ENCODE results near the gene TOLLIP.

DNA sequence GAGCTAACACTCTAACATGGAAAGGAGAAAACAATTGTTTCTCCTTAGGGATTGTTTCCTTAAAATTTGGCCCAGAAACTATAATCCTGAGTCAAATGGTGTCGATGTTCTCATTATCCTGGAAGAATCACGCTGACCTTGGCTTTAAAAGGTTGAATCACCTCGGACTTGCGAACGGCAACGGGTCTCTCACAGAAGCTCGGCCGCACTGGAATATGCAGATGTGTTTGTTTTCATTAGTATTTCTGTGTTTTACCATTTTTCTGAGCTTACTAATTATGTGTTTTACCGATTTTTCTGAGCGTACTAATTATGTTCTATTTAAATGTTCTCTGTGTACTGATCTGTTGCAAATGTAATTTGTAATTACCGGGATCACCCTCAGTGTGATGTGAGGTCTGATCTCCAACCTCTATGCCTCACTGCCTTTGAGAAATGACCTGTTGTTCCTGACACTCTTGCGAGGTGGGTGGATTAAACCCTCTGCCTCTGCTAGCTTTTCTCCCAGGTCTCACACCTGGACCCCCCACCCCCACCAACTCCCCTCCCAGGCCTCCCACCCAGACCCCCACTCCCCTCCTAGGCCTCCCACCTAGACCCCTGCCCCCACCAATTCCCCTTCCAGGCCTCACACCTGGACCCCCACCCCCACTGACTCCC is 42.0 kb upstream of the TOLLIP start:
- TF ChIP-seq, protein P1, sequence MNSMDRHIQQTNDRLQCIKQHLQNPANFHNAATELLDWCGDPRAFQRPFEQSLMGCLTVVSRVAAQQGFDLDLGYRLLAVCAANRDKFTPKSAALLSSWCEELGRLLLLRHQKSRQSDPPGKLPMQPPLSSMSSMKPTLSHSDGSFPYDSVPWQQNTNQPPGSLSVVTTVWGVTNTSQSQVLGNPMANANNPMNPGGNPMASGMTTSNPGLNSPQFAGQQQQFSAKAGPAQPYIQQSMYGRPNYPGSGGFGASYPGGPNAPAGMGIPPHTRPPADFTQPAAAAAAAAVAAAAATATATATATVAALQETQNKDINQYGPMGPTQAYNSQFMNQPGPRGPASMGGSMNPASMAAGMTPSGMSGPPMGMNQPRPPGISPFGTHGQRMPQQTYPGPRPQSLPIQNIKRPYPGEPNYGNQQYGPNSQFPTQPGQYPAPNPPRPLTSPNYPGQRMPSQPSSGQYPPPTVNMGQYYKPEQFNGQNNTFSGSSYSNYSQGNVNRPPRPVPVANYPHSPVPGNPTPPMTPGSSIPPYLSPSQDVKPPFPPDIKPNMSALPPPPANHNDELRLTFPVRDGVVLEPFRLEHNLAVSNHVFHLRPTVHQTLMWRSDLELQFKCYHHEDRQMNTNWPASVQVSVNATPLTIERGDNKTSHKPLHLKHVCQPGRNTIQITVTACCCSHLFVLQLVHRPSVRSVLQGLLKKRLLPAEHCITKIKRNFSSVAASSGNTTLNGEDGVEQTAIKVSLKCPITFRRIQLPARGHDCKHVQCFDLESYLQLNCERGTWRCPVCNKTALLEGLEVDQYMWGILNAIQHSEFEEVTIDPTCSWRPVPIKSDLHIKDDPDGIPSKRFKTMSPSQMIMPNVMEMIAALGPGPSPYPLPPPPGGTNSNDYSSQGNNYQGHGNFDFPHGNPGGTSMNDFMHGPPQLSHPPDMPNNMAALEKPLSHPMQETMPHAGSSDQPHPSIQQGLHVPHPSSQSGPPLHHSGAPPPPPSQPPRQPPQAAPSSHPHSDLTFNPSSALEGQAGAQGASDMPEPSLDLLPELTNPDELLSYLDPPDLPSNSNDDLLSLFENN (IDR thresholded peaks at IDR 0.05; ENCODE audit: low read depth in 2 of 2, low read length in 2 of 2) = peak in 1 of 2 experiments; percentile 91; a peak in 2 of 4 replicates
- TF ChIP-seq, protein P2, sequence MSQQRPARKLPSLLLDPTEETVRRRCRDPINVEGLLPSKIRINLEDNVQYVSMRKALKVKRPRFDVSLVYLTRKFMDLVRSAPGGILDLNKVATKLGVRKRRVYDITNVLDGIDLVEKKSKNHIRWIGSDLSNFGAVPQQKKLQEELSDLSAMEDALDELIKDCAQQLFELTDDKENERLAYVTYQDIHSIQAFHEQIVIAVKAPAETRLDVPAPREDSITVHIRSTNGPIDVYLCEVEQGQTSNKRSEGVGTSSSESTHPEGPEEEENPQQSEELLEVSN (IDR thresholded peaks at IDR 0.05; ENCODE audit: borderline replicate concordance in 1 of 2, extremely low read depth in 1 of 2, insufficient read depth in 1 of 2, insufficient read length in 1 of 2, low read depth in 1 of 2, low read length in 1 of 2, poor library complexity in 1 of 2, severe bottlenecking in 1 of 2) = no peak
- TF ChIP-seq, protein P3, sequence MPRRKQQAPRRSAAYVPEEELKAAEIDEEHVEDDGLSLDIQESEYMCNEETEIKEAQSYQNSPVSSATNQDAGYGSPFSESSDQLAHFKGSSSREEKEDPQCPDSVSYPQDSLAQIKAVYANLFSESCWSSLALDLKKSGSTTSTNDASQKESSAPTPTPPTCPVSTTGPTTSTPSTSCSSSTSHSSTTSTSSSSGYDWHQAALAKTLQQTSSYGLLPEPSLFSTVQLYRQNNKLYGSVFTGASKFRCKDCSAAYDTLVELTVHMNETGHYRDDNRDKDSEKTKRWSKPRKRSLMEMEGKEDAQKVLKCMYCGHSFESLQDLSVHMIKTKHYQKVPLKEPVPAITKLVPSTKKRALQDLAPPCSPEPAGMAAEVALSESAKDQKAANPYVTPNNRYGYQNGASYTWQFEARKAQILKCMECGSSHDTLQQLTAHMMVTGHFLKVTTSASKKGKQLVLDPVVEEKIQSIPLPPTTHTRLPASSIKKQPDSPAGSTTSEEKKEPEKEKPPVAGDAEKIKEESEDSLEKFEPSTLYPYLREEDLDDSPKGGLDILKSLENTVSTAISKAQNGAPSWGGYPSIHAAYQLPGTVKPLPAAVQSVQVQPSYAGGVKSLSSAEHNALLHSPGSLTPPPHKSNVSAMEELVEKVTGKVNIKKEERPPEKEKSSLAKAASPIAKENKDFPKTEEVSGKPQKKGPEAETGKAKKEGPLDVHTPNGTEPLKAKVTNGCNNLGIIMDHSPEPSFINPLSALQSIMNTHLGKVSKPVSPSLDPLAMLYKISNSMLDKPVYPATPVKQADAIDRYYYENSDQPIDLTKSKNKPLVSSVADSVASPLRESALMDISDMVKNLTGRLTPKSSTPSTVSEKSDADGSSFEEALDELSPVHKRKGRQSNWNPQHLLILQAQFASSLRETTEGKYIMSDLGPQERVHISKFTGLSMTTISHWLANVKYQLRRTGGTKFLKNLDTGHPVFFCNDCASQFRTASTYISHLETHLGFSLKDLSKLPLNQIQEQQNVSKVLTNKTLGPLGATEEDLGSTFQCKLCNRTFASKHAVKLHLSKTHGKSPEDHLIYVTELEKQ (CRISPR knock-in tag; IDR thresholded peaks at IDR 0.05) = no peak
- TF ChIP-seq, protein P4, sequence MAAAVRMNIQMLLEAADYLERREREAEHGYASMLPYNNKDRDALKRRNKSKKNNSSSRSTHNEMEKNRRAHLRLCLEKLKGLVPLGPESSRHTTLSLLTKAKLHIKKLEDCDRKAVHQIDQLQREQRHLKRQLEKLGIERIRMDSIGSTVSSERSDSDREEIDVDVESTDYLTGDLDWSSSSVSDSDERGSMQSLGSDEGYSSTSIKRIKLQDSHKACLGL (CRISPR knock-in tag; IDR thresholded peaks at IDR 0.05; ENCODE audit: borderline replicate concordance, poor library complexity, severe bottlenecking) = no peak
- TF ChIP-seq, protein P5, sequence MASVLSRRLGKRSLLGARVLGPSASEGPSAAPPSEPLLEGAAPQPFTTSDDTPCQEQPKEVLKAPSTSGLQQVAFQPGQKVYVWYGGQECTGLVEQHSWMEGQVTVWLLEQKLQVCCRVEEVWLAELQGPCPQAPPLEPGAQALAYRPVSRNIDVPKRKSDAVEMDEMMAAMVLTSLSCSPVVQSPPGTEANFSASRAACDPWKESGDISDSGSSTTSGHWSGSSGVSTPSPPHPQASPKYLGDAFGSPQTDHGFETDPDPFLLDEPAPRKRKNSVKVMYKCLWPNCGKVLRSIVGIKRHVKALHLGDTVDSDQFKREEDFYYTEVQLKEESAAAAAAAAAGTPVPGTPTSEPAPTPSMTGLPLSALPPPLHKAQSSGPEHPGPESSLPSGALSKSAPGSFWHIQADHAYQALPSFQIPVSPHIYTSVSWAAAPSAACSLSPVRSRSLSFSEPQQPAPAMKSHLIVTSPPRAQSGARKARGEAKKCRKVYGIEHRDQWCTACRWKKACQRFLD (CRISPR knock-in tag; IDR thresholded peaks at IDR 0.05) = no peak
- no peak for TF ChIP-seq NEUROD1 (IDR thresholded peaks at IDR 0.05; ENCODE audit: borderline replicate concordance, low read depth, low read length, partially characterized antibody)
- TF ChIP-seq, protein P6, sequence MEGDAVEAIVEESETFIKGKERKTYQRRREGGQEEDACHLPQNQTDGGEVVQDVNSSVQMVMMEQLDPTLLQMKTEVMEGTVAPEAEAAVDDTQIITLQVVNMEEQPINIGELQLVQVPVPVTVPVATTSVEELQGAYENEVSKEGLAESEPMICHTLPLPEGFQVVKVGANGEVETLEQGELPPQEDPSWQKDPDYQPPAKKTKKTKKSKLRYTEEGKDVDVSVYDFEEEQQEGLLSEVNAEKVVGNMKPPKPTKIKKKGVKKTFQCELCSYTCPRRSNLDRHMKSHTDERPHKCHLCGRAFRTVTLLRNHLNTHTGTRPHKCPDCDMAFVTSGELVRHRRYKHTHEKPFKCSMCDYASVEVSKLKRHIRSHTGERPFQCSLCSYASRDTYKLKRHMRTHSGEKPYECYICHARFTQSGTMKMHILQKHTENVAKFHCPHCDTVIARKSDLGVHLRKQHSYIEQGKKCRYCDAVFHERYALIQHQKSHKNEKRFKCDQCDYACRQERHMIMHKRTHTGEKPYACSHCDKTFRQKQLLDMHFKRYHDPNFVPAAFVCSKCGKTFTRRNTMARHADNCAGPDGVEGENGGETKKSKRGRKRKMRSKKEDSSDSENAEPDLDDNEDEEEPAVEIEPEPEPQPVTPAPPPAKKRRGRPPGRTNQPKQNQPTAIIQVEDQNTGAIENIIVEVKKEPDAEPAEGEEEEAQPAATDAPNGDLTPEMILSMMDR (IDR thresholded peaks at IDR 0.05 in 2 of 3, conservative IDR thresholded peaks at IDR 0.05 in 1 of 3; ENCODE audit: insufficient read depth in 2 of 3, low read depth in 1 of 3, low read length in 3 of 3) = no peak
- no peak for TF ChIP-seq ZNF324 (CRISPR knock-in tag; IDR thresholded peaks at IDR 0.05)

Data from K562 (cell line).